Ovary (tissue), 9 donors: Measurements from ENCODE around the gene DUSP9. TPM values are rescaled to one million over a fixed set of nuclear protein-coding genes. Genes with fewer than 3 reads are reported as not detected.
A peak's percentile ranks its signal among the peaks of the same experiment; 100 is the strongest.
"Not testable (repeated sequence)": the region's sequence is repeated elsewhere in the genome, so short reads cannot be mapped to it uniquely, and the experiment has no call there.

Source experiments
- DNase-seq, 5 donors: peaks; one replicate each; pipeline ENCODE4 v3.0.0-alpha.2; 2019 to 2020
- H3K27ac ChIP-seq, 2 donors: fragments of 200-600 bp; one replicate each; pipeline versions ENCODE4 v1.5.1 to v1.8.0; 2019 to 2022
- H3K27me3 ChIP-seq: fragments of 200-600 bp; one replicate; pipeline ENCODE4 v1.8.0; 2022
- H3K36me3 ChIP-seq: fragments of 200-600 bp; sonication (generic); one replicate; pipeline ENCODE4 v1.5.1; 2019
- H3K4me1 ChIP-seq: one replicate; pipeline ENCODE4 v1.8.1; 2013; ENCODE audit warnings: mild to moderate bottlenecking, moderate library complexity; ENCODE audit not compliant: insufficient read depth
- H3K4me3 ChIP-seq: fragments of 200-600 bp; sonication (generic); one replicate; pipeline ENCODE4 v1.5.1; 2017
- H3K9me3 ChIP-seq, 2 donors: fragments of 200-600 bp in 1 of 2; sonication (generic) in 1 of 2; one replicate each; pipeline versions ENCODE4 v1.5.1 to v1.8.1; 2013 to 2019; ENCODE audit warnings: mild to moderate bottlenecking in 1 of 2, moderate library complexity in 1 of 2
- EP300 ChIP-seq: sonication (generic); formaldehyde crosslinking; IDR thresholded peaks from one replicate; pipeline ENCODE4 v1.6.1; 2017; ENCODE audit warnings: antibody characterized with exemption
- POLR2A ChIP-seq: fragments of 450-650 bp; IDR thresholded peaks from one replicate; pipeline ENCODE4 v1.6.1; 2017; ENCODE audit warnings: antibody characterized with exemption, mild to moderate bottlenecking, moderate library complexity
- WGBS, 3 donors: extraction: QIAGEN DNeasy Blood & Tissue Kit in 1 of 3; methylation state at CpG; one replicate each; pipeline versions ENCODE4 v1.1.5 to v1.1.7; 2013 to 2017; 5-methylcytosine and 5-hydroxymethylcytosine counted together
- intact Hi-C, 4 donors: fragments of 100-400 bp; cut with DNase I; formaldehyde crosslinking; loops; one replicate each; pipeline versions ENCODE4 v1.11.0 to v1.15.1; 2022 to 2023
- polyA plus RNA-seq, 2 donors: library from polyadenylated mRNA; stranded (reverse); fragments of 200-250 nt in 1 of 2; fragments of 350-450 nt in 1 of 2; fragmentation: Illumina TruSeq in 1 of 2; extraction: RNeasy Lipid Tissue Mini Kit (QIAGEN cat#74804) in 1 of 2; gene quantifications; one replicate each; pipeline ENCODE4 v1.2.3, GENCODE V29; 2013 to 2014
- total RNA-seq, 7 donors: library from RNA; depleted of rRNA in 2 of 7; stranded (reverse); fragments of >200 nt in 2 of 7; fragmentation: NEBNext Ultra II Directional in 3 of 7; extraction: Animal tissue kit (Norgen Biotek cat#: 25700) in 3 of 7; gene quantifications; one replicate each; pipeline versions ENCODE4 v1.1.0 to v1.2.4, GENCODE V29; 2016 to 2023
- TF ChIP-seq, protein P1 (sequence below), 3 donors: fragments of 450-650 bp in 2 of 3; fragments of 200-600 bp in 1 of 3; IDR thresholded peaks; one replicate each; pipeline versions ENCODE4 v1.5.1 to v1.8.0; 2016 to 2022; ENCODE audit warnings: antibody characterized with exemption in 3 of 3, mild to moderate bottlenecking in 1 of 3
- donor health status: DM: no; HTN: no; CAD: no; lungs with moderate emphysema.
- donor health status: DM: no; HTN: no; CAD: no.
- donor health status: Bipolar disorder and iron deficiency.
- donor health status: DM: yes; HTN: yes; CAD: no.
- donor health status: DM: no; HTN: no; CAD: no.
- donor health status: DM: yes; HTN: yes; CAD: no.

Gene DUSP9
- total and polyA plus RNA-seq, 9 donors, result 0.12 to 3.7 (median 0.65) TPM; not detected in 1

DNA sequence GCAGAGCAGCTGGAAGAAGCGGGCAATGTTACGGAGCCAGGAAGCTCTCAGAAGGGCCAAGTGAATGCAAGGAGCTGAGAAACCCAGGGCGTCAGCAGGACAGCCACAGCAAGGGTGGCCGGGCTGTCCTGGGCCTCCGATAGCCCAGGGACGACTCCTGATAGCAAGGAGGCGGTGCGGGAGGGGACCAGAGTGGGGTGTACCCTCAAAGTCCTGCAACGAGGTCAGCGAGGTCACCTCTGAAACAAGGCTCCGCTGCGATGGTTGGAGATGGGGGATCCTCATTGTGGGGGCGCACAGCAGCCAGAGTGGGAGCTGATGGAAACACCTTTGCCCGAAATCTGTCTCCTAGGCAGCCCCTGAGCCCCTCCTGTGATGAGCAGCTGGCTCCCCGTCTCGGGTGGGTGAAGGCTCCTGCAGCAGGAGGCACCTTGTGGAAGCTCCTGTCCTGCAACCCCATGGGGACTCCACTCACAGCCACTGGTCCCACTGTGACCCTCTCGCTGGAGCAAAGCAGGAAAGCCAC lies 43.8 kb upstream of the DUSP9 start:
- TF ChIP-seq, protein P1, sequence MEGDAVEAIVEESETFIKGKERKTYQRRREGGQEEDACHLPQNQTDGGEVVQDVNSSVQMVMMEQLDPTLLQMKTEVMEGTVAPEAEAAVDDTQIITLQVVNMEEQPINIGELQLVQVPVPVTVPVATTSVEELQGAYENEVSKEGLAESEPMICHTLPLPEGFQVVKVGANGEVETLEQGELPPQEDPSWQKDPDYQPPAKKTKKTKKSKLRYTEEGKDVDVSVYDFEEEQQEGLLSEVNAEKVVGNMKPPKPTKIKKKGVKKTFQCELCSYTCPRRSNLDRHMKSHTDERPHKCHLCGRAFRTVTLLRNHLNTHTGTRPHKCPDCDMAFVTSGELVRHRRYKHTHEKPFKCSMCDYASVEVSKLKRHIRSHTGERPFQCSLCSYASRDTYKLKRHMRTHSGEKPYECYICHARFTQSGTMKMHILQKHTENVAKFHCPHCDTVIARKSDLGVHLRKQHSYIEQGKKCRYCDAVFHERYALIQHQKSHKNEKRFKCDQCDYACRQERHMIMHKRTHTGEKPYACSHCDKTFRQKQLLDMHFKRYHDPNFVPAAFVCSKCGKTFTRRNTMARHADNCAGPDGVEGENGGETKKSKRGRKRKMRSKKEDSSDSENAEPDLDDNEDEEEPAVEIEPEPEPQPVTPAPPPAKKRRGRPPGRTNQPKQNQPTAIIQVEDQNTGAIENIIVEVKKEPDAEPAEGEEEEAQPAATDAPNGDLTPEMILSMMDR (IDR thresholded peaks at IDR 0.05), result no peak
- TF ChIP-seq EP300 (no peak), POLR2A (no peak)
- Histone ChIP-seq H3K4me3 (no peak overlapping the region), H3K27me3 (no peaks in the 10 kb centered on the region), H3K4me1 (no peaks in the 10 kb centered on the region), H3K27ac (no peak overlapping the region), H3K36me3 (no peaks in the 10 kb centered on the region), H3K9me3 (no peaks in the 10 kb centered on the region)
- intact Hi-C loops, result loop anchor here in 1 of 4 donors (10.0 kb wide), 2 partner anchors 58 to 342 kb away; partner anchors contain the start of gene RENBP
- peak in 1 of 5 donors; percentile 9 for DNase-seq
- WGBS, 3 donors, result 83 to 87% (median 83%) methylated on average over 17 of the region's 17 CpGs

DNA sequence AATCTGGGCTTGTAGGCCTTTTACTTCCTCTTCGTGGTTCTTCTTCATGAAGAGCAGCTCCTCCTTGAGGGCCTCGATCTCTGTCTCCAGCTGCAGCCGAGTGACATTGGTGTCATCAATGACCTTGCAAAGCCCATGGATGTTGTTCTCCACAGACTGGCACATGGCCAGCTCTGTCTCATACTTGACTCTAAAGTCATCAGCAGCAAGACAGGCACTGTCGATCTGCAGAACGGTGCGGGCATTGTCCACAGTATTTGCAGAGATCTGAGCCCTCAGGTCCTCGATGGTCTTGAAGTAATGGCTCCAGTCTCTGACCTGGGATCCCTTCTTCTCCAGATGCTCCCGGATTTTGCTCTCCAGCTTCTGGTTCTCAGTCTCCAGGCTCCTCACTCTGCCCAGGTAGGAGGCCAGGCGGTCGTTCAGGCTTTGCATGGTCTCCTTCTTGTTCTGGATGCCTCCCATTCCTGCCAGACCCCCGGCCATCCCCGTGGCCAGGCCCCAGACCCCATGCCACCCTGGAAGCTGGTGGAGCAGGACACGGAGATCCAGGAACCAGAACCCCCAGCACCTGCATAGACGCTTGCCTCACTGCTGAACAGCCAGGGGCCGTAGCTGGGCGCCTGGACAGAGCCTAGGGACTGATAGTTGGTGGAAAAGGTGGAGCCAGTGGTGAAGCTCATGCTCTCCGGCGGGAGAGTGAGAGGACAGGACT lies 42.2 kb upstream of the DUSP9 start:
- not testable (repeated sequence) for H3K27me3 ChIP-seq, DNase-seq, H3K36me3 ChIP-seq, H3K27ac ChIP-seq, H3K4me1 ChIP-seq, H3K4me3 ChIP-seq, H3K9me3 ChIP-seq
- 78 to 86% (median 83%) methylated on average over 18 of the region's 18 CpGs for WGBS, 3 donors
- intact Hi-C loops, result loop anchor here in 2 of 4 donors (5.0 to 10.0 kb wide), 3 partner anchors 60 to 340 kb away; partner anchors contain the start of gene RENBP (in 1 of the 2)

DNA sequence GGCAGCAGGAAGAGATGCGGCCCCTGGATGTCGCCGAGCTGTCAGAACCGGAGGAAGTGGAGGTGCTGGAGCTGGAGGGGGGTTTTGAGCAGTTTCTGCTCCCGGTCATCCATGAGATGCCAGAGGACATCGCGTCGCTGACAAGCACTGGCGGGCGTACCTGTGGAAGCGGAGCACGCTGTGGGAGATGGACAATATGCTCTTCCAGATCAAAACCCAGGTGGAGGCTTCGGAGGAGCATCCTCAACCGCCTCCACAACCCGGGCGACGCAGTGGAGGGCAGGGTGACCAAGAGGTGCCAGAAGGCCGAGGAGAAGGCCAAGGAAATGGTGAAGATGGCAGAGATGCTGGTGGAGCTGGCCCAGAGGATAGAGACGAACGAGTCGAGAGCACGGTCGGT lies 40.5 kb upstream of the DUSP9 start:
- intact Hi-C loops, result loop anchor here in 2 of 4 donors (5.0 to 10.0 kb wide), 3 partner anchors 61 to 338 kb away; partner anchors contain the start of gene RENBP (in 1 of the 2)
- no peaks in the 10 kb centered on the region for H3K27me3 ChIP-seq
- no peaks in the 10 kb centered on the region for H3K9me3 ChIP-seq
- no peak for DNase-seq
- H3K4me1 ChIP-seq, result no peaks in the 10 kb centered on the region
- WGBS, 3 donors, result 81 to 83% (median 82%) methylated on average over 23 of the region's 23 CpGs
- H3K27ac ChIP-seq, result no peak overlapping the region
- H3K4me3 ChIP-seq, result no peak overlapping the region
- no peaks in the 10 kb centered on the region for H3K36me3 ChIP-seq
- TF ChIP-seq POLR2A, result no peak
- TF ChIP-seq, protein P1 (IDR thresholded peaks at IDR 0.05), result no peak
- TF ChIP-seq EP300, result no peak

DNA sequence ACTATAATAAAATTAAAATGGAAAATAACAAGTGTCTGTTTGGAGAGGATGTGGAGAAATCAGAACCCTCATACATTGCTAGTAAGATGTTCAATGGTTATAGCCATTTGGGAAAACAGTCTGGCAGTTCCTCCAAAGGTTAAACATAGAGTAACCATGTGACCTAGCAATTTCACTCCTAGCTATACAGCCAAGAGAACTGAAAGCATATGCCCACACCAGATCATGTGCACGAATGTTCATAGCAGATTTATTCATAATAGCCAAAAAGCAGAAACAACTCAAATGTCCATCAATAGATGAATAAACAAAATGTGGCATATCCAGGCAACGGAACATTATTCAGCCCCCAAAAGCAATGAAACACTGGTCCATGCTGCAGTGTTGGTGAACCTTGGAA lies 38.6 kb upstream of the DUSP9 start:
- H3K36me3 ChIP-seq, result no peaks in the 10 kb centered on the region
- no peak for DNase-seq
- no peaks in the 10 kb centered on the region for H3K9me3 ChIP-seq
- no peaks in the 10 kb centered on the region for H3K4me1 ChIP-seq
- no peaks in the 10 kb centered on the region for H3K27me3 ChIP-seq
- 67 to 80% (median 79%) methylated on average over 2 of the region's 2 CpGs for WGBS, 3 donors
- H3K4me3 ChIP-seq, result no peak overlapping the region
- intact Hi-C loops, result loop anchor here in 2 of 4 donors (5.0 to 10.0 kb wide), 3 partner anchors 59 to 336 kb away; partner anchors contain the start of gene RENBP (in 1 of the 2)
- TF ChIP-seq, protein P1 (IDR thresholded peaks at IDR 0.05), result no peak
- TF ChIP-seq EP300 (no peak), POLR2A (no peak)
- H3K27ac ChIP-seq, result no peak overlapping the region

DNA sequence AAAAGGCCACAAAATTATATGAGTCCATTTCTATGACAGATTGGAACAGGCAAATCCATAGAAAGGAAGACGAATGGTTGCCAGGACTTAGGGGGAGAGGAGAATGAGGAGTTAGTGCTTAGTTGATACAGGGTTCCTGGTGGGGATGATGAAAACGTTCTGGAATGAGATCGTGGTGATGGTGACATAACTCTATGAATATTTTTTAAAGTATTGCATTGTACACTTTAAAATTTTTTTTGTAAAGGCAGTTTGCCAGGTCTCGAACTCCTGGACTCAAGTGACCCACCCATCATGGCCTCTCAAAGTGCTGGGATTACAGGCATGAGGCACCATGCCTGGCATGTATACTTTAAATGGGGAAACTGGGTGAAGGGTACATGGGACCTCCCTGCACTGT lies 38.2 kb upstream of the DUSP9 start:
- TF ChIP-seq POLR2A, result no peak
- TF ChIP-seq, protein P1 (IDR thresholded peaks at IDR 0.05), result no peak
- intact Hi-C loops, result loop anchor here in 2 of 4 donors (5.0 to 10.0 kb wide), 3 partner anchors 58 to 336 kb away; partner anchors contain the start of gene RENBP (in 1 of the 2)
- 50 to 60% (median 56%) methylated on average over 4 of the region's 4 CpGs for WGBS, 3 donors
- no peaks in the 10 kb centered on the region for H3K27me3 ChIP-seq
- no peak overlapping the region for H3K27ac ChIP-seq
- no peaks in the 10 kb centered on the region for H3K4me1 ChIP-seq
- no peak for DNase-seq
- no peaks in the 10 kb centered on the region for H3K36me3 ChIP-seq
- no peak overlapping the region for H3K4me3 ChIP-seq
- H3K9me3 ChIP-seq, result no peaks in the 10 kb centered on the region
